ENCODE measurements around the gene ZCWPW2.

Gene ZCWPW2

GRCh38 chr3:28316226-28316625, 32.3 kb upstream of the ZCWPW2 start:
- H3K4me3 ChIP-seq (ENCODE audit: low read depth, low read length), result no peak overlapping the region
- in situ Hi-C loops (cut with HindIII; ENCODE audit: low sequenced_read_pairs), result no loop called here
- no peak for TF ChIP-seq CTCF (IDR thresholded peaks at IDR 0.05; ENCODE audit: low read depth, low read length, missing control alignments)
- DNase-seq (ENCODE audit: low read depth), result no peak

GRCh38 chr3:28317438-28318022, 31.0 kb upstream of the ZCWPW2 start:
- in situ Hi-C loops (cut with HindIII; ENCODE audit: low sequenced_read_pairs), result no loop called here
- peak; percentile 61 for TF ChIP-seq CTCF (IDR thresholded peaks at IDR 0.05; ENCODE audit: low read depth, low read length, missing control alignments)
- H3K4me3 ChIP-seq (ENCODE audit: low read depth, low read length), result no peak overlapping the region
- DNase-seq (ENCODE audit: low read depth), result no peak

GRCh38 chr3:28320981-28321380, 27.5 kb upstream of the ZCWPW2 start:
- no peak for DNase-seq (ENCODE audit: low read depth)
- TF ChIP-seq CTCF (IDR thresholded peaks at IDR 0.05; ENCODE audit: low read depth, low read length, missing control alignments), result no peak
- in situ Hi-C loops (cut with HindIII; ENCODE audit: low sequenced_read_pairs), result no loop called here
- no peak overlapping the region for H3K4me3 ChIP-seq (ENCODE audit: low read depth, low read length)

GRCh38 chr3:28322464-28322863, 26.1 kb upstream of the ZCWPW2 start:
- TF ChIP-seq CTCF (IDR thresholded peaks at IDR 0.05; ENCODE audit: low read depth, low read length, missing control alignments), result no peak
- no peak overlapping the region for H3K4me3 ChIP-seq (ENCODE audit: low read depth, low read length)
- peak; percentile 62 for DNase-seq (ENCODE audit: low read depth)
- in situ Hi-C loops (cut with HindIII; ENCODE audit: low sequenced_read_pairs), result no loop called here

- in situ Hi-C loops (cut with HindIII; ENCODE audit: low sequenced_read_pairs), result no loop called here
- TF ChIP-seq CTCF (IDR thresholded peaks at IDR 0.05; ENCODE audit: low read depth, low read length, missing control alignments), result no peak
- H3K4me3 ChIP-seq (ENCODE audit: low read depth, low read length), result no peak overlapping the region
- no peak for DNase-seq (ENCODE audit: low read depth)
Observed at GRCh38 chr3:28326458-28326926, 22.0 kb upstream of the ZCWPW2 start.

- TF ChIP-seq CTCF (IDR thresholded peaks at IDR 0.05; ENCODE audit: low read depth, low read length, missing control alignments), result no peak
- no peak for DNase-seq (ENCODE audit: low read depth)
- no peak overlapping the region for H3K4me3 ChIP-seq (ENCODE audit: low read depth, low read length)
- in situ Hi-C loops (cut with HindIII; ENCODE audit: low sequenced_read_pairs), result no loop called here
Observed at GRCh38 chr3:28328188-28329151, 20.1 kb upstream of the ZCWPW2 start.
